Liver (tissue), 2 donors: ENCODE measurements around the gene TEX51.

Source experiments
- TF ChIP-seq, protein P1 (sequence below): IDR thresholded peaks from 2 replicates; pipeline ENCODE4 v1.6.1; 2016; ENCODE audit warnings: antibody characterized with exemption
- TF ChIP-seq, protein P2 (sequence below): fragments of 150-350 bp; IDR thresholded peaks from 2 replicates; pipeline ENCODE4 v1.5.1; 2017; ENCODE audit warnings: improper control_type of control experiment, low read depth, low read length; ENCODE audit not compliant: missing input control
- TF ChIP-seq, protein P3 (sequence below): IDR thresholded peaks from 2 replicates; pipeline ENCODE4 v1.6.1; 2016; ENCODE audit warnings: antibody characterized with exemption, mild to moderate bottlenecking
- donor health status: healthy.

DNA sequence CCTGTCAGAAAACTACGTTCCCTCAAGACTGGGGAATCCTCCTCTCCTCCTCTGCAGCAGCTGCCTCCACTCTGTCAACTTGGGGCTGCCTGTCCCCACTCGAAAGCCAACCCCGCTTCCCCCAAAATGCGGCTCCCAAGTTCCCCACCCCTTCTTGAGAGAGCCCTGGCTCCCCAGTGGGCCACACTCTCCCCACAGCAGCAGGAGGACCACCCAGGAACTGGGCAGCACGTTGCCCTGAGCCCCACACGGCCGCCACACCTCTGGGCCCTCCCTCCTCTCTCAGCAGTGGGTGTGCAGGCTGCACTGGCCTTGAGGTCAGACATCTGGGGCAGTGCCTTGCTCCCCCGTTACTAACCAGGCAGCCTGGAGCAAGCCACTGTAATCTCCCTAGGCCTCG lies 9.6 kb upstream of the TEX51 start:
- TF ChIP-seq, protein P1, sequence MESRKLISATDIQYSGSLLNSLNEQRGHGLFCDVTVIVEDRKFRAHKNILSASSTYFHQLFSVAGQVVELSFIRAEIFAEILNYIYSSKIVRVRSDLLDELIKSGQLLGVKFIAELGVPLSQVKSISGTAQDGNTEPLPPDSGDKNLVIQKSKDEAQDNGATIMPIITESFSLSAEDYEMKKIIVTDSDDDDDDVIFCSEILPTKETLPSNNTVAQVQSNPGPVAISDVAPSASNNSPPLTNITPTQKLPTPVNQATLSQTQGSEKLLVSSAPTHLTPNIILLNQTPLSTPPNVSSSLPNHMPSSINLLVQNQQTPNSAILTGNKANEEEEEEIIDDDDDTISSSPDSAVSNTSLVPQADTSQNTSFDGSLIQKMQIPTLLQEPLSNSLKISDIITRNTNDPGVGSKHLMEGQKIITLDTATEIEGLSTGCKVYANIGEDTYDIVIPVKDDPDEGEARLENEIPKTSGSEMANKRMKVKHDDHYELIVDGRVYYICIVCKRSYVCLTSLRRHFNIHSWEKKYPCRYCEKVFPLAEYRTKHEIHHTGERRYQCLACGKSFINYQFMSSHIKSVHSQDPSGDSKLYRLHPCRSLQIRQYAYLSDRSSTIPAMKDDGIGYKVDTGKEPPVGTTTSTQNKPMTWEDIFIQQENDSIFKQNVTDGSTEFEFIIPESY: no peak
- TF ChIP-seq, protein P2, sequence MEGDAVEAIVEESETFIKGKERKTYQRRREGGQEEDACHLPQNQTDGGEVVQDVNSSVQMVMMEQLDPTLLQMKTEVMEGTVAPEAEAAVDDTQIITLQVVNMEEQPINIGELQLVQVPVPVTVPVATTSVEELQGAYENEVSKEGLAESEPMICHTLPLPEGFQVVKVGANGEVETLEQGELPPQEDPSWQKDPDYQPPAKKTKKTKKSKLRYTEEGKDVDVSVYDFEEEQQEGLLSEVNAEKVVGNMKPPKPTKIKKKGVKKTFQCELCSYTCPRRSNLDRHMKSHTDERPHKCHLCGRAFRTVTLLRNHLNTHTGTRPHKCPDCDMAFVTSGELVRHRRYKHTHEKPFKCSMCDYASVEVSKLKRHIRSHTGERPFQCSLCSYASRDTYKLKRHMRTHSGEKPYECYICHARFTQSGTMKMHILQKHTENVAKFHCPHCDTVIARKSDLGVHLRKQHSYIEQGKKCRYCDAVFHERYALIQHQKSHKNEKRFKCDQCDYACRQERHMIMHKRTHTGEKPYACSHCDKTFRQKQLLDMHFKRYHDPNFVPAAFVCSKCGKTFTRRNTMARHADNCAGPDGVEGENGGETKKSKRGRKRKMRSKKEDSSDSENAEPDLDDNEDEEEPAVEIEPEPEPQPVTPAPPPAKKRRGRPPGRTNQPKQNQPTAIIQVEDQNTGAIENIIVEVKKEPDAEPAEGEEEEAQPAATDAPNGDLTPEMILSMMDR: no peak
- TF ChIP-seq, protein P3, sequence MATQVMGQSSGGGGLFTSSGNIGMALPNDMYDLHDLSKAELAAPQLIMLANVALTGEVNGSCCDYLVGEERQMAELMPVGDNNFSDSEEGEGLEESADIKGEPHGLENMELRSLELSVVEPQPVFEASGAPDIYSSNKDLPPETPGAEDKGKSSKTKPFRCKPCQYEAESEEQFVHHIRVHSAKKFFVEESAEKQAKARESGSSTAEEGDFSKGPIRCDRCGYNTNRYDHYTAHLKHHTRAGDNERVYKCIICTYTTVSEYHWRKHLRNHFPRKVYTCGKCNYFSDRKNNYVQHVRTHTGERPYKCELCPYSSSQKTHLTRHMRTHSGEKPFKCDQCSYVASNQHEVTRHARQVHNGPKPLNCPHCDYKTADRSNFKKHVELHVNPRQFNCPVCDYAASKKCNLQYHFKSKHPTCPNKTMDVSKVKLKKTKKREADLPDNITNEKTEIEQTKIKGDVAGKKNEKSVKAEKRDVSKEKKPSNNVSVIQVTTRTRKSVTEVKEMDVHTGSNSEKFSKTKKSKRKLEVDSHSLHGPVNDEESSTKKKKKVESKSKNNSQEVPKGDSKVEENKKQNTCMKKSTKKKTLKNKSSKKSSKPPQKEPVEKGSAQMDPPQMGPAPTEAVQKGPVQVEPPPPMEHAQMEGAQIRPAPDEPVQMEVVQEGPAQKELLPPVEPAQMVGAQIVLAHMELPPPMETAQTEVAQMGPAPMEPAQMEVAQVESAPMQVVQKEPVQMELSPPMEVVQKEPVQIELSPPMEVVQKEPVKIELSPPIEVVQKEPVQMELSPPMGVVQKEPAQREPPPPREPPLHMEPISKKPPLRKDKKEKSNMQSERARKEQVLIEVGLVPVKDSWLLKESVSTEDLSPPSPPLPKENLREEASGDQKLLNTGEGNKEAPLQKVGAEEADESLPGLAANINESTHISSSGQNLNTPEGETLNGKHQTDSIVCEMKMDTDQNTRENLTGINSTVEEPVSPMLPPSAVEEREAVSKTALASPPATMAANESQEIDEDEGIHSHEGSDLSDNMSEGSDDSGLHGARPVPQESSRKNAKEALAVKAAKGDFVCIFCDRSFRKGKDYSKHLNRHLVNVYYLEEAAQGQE: no peak
